Thoracic aorta (tissue), 2 donors: ENCODE results near the gene FIP1L1. TPM values are rescaled to one million over a fixed set of nuclear protein-coding genes. Genes with fewer than 3 reads are reported as not detected.

Source experiments
- ATAC-seq: fragments of 150-250 bp; one replicate; pipeline ENCODE4 v1.8.0; 2017; ENCODE audit warnings: low read depth; ENCODE audit not compliant: insufficient number of reproducible peaks, low FRiP score
- DNase-seq: peaks from one replicate; pipeline ENCODE4 v3.0.0-alpha.2; 2020; ENCODE audit warnings: low spot score
- H3K27ac ChIP-seq, 2 donors: fragments of 200-600 bp; sonication (generic); 1 replicate in 1 of 2; 2 replicates in 1 of 2; pipeline ENCODE4 v1.5.1; 2016; ENCODE audit warnings: mild to moderate bottlenecking in 2 of 2, moderate library complexity in 2 of 2
- H3K27me3 ChIP-seq: fragments of 200-600 bp; sonication (generic); replicated peaks from 2 replicates; pipeline ENCODE4 v1.6.0; 2016; ENCODE audit warnings: mild to moderate bottlenecking; ENCODE audit not compliant: insufficient read depth
- H3K36me3 ChIP-seq: fragments of 200-600 bp; sonication (generic); one replicate; pipeline ENCODE4 v1.5.1; 2016
- H3K4me1 ChIP-seq, 2 donors: fragments of 200-600 bp; sonication (generic); 1 replicate in 1 of 2; 2 replicates in 1 of 2; pipeline versions ENCODE4 v1.5.1 to v1.6.0; 2016; ENCODE audit warnings: low read depth in 2 of 2, mild to moderate bottlenecking in 1 of 2; ENCODE audit not compliant: control insufficient read depth in 1 of 2
- H3K4me3 ChIP-seq: fragments of 200-600 bp; sonication (generic); 2 replicates; pipeline ENCODE4 v1.5.1; 2016; ENCODE audit warnings: mild to moderate bottlenecking
- H3K9me3 ChIP-seq: fragments of 200-600 bp; sonication (generic); 2 replicates; pipeline ENCODE4 v1.5.1; 2016
- total RNA-seq, 2 donors: library from RNA; depleted of rRNA; stranded (reverse); fragments of >200 nt; gene quantifications; one replicate each; pipeline versions ENCODE4 v1.1.0 to v1.2.3, GENCODE V29; 2016
- TF ChIP-seq, protein P1 (sequence below): fragments of 200-600 bp; sonication (generic); IDR thresholded peaks from one replicate; pipeline ENCODE4 v1.5.1; 2019; ENCODE audit warnings: antibody characterized with exemption

Gene FIP1L1
- total RNA-seq, 2 donors from 2014 or later: 29.5 to 57.9 TPM

- Histone ChIP-seq H3K9me3 (no peaks in the 10 kb centered on the region), H3K36me3 (no peaks in the 10 kb centered on the region), H3K4me1 (peaks cover 0 to 4% of the 10 kb centered on the region in 2 donors), H3K27ac (no peak overlapping the region), H3K4me3 (no peak overlapping the region), H3K27me3 (no peaks in the 10 kb centered on the region)
- TF ChIP-seq, protein P1, sequence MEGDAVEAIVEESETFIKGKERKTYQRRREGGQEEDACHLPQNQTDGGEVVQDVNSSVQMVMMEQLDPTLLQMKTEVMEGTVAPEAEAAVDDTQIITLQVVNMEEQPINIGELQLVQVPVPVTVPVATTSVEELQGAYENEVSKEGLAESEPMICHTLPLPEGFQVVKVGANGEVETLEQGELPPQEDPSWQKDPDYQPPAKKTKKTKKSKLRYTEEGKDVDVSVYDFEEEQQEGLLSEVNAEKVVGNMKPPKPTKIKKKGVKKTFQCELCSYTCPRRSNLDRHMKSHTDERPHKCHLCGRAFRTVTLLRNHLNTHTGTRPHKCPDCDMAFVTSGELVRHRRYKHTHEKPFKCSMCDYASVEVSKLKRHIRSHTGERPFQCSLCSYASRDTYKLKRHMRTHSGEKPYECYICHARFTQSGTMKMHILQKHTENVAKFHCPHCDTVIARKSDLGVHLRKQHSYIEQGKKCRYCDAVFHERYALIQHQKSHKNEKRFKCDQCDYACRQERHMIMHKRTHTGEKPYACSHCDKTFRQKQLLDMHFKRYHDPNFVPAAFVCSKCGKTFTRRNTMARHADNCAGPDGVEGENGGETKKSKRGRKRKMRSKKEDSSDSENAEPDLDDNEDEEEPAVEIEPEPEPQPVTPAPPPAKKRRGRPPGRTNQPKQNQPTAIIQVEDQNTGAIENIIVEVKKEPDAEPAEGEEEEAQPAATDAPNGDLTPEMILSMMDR: no peak
- DNase-seq (no peak), ATAC-seq (no peak)
These were observed 112.9 kb downstream of the FIP1L1 start for GRCh38 chr4:53490161-53490956.

DNA sequence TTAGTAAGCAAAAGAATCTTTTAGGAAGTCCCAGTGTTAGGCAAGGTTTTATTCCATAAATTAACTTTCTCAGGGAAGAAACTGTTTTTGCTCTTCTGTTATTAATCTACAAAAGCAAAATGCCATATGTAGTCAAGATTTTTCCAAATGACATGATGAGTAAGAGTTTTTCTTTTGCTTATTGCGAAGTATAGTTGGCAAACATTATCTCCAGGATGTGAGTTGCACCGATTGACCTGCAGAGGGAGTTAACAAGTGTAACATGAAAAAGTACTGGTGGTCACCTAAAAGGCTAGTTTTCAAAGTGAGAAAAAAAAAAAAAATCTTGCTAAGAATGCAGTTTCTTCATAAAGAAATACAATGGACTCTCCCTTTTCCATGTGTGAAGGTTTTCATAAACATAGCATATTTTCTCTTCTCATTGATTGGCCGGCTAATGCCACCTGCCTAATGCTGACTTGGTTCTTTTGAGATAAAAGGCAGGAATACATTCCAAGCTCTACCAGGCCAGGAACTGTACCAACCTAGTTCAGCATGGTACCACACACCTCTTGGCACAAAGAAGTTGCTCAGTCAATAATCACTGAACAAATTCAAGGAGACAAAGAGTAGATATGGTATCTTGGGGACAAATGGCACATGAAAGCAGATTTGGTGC lies 113.7 kb downstream of the FIP1L1 start:
- DNase-seq: no peak
- TF ChIP-seq, protein P1: peak; percentile 65
- no peaks in the 10 kb centered on the region for H3K36me3 ChIP-seq
- no peak overlapping the region for H3K4me3 ChIP-seq
- no peaks in the 10 kb centered on the region for H3K9me3 ChIP-seq
- no peaks in the 10 kb centered on the region for H3K27me3 ChIP-seq
- no peak overlapping the region for H3K27ac ChIP-seq
- peak; percentile 80 for ATAC-seq
- H3K4me1 ChIP-seq: peaks cover 0 to 4% of the 10 kb centered on the region in 2 donors

- Histone ChIP-seq H3K36me3 (no peaks in the 10 kb centered on the region), H3K4me1 (peaks cover 5 to 20% of the 10 kb centered on the region in 2 donors), H3K27ac (no peak overlapping the region), H3K9me3 (no peaks in the 10 kb centered on the region), H3K4me3 (no peak overlapping the region), H3K27me3 (no peaks in the 10 kb centered on the region)
- ATAC-seq (no peak), DNase-seq (no peak)
- TF ChIP-seq, protein P1: no peak
These were observed 117.4 kb downstream of the FIP1L1 start for GRCh38 chr4:53494851-53495250.

DNA sequence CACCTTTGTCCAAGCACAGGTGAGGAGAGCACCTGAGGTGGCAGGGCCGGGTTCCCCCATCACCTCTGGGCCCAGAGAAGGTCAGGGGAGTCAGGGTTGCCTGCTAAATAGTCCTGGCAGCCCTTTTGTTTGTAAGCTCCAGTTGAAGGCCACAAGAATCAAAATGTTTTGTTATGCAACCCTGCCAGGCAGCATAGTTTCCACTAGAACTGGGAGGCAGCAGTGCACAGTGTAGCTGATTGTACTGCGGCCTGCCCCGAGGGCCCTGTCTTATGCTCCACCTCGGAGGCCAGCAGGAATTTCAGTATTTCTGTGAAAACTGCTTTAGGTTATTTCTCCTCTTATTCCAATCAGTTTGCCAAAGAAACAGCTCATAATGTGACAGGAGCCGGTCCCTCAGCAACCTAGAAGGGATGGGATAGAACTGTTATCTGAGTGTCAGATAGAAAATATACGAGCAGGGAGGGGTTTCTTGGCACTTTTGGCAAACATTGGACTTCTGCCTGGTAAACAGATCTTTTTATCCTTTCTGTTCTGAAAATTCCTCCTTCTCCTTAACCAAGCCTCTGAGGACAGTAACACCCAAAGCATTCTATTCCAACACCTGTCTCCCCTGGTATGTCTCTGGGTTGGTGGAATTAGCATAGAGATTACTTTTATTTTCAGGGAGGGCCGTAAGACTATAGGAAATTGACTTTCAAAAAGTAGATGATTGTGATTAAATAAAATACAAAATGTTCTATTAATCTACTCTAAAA lies 120.2 kb downstream of the FIP1L1 start:
- ATAC-seq: no peak
- Histone ChIP-seq H3K4me3 (no peak overlapping the region), H3K36me3 (no peaks in the 10 kb centered on the region), H3K27me3 (no peaks in the 10 kb centered on the region), H3K4me1 (peaks cover 5 to 17% of the 10 kb centered on the region in 2 donors), H3K9me3 (no peaks in the 10 kb centered on the region), H3K27ac (peak overlapping the region in 1 of 2 donors; percentile 53)
- TF ChIP-seq, protein P1: no peak
- no peak for DNase-seq

DNA sequence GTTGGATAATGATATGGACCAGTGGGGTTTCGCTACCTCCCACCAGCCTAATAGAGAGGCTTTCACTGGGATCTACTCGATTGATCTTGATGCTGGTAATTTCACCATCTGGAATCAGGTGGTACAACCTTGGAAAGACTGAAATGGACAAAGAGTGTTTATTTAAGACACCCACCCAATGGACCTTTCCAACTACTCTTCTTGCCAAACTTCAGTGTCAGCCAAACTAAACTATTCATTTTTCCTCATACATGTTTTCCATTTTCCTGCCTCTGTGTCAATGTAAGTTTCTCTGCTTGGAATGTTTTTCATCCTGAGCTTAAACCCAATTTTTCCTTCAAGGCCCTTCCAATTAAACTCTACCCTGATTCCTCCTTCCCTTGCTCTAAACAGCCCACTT lies 121.3 kb downstream of the FIP1L1 start:
- Histone ChIP-seq H3K4me1 (peaks cover 5 to 17% of the 10 kb centered on the region in 2 donors), H3K27ac (peak overlapping the region in 1 of 2 donors; percentile 24), H3K9me3 (no peaks in the 10 kb centered on the region), H3K4me3 (no peak overlapping the region), H3K27me3 (no peaks in the 10 kb centered on the region), H3K36me3 (no peaks in the 10 kb centered on the region)
- no peak for ATAC-seq
- DNase-seq: no peak
- TF ChIP-seq, protein P1: no peak
